ENCODE measurements around the gene NPIPB12. TPM values are rescaled to one million over a fixed set of nuclear protein-coding genes. Genes with fewer than 3 reads are reported as not detected.
"Not testable (repeated sequence)": the region's sequence is repeated elsewhere in the genome, so short reads cannot be mapped to it uniquely, and the experiment has no call there.

NPIPB12 gene
- total RNA-seq, 1 donor from 2014 or later = 44.9 TPM

GRCh38 chr16:29454269-29454668 is 51.9 kb downstream of the NPIPB12 start, which contains the start of the genes BOLA2 and SLX1B:
Gene BOLA2 (minus strand): TSS chr16:29454351. CDS start chr16:29454253, 98 bp downstream.
Gene SLX1B (plus strand): TSS chr16:29454533.
- H3K4me3 Mint-ChIP-seq (ENCODE audit: unreplicated experiment); H3K9me3 Mint-ChIP-seq (ENCODE audit: low read depth); H3K27ac Mint-ChIP-seq (ENCODE audit: unreplicated experiment); H3K27me3 Mint-ChIP-seq (ENCODE audit: low read depth); H3K4me1 Mint-ChIP-seq (ENCODE audit: low read depth); H3K36me3 Mint-ChIP-seq (ENCODE audit: low read depth); DNase-seq (ENCODE audit: low spot score): not testable (repeated sequence)

GRCh38 chr16:29453754-29454153 is 52.5 kb downstream of the NPIPB12 start:
- not testable (repeated sequence) for H3K4me3 Mint-ChIP-seq (ENCODE audit: unreplicated experiment); H3K36me3 Mint-ChIP-seq (ENCODE audit: low read depth); H3K4me1 Mint-ChIP-seq (ENCODE audit: low read depth); H3K27me3 Mint-ChIP-seq (ENCODE audit: low read depth); H3K9me3 Mint-ChIP-seq (ENCODE audit: low read depth); DNase-seq (ENCODE audit: low spot score); H3K27ac Mint-ChIP-seq (ENCODE audit: unreplicated experiment)

Other genes with a start within 250 kb of the NPIPB12 start
- 0.64 to 1.1 TPM (median 0.75 TPM) in 3 replicates for gene NPIPB11, start 99.7 kb downstream of the NPIPB12 start, total RNA-seq
- gene BOLA2, start 52.1 kb downstream of the NPIPB12 start, total RNA-seq = 4.9 to 6.0 TPM (median 5.9 TPM) in 3 replicates
- gene SLX1B, start 51.9 kb downstream of the NPIPB12 start, total RNA-seq = 1.2 to 30.9 TPM (median 13.0 TPM) in 3 replicates
- gene SULT1A4, start 46.5 kb downstream of the NPIPB12 start, total RNA-seq = 0.56 to 4.7 TPM (median 2.7 TPM) in 3 replicates
- not detected in 3 replicates for gene SPN, start 156.8 kb upstream of the NPIPB12 start, total RNA-seq
- 19.5 to 21.8 TPM (median 20.7 TPM) in 3 replicates for gene QPRT, start 172.8 kb upstream of the NPIPB12 start, total RNA-seq
- not detected in 3 replicates for gene C16orf54, start 239.6 kb upstream of the NPIPB12 start, total RNA-seq